Upper lobe of left lung (tissue), 6 donors: ENCODE measurements around the gene G6PC1. TPM values are rescaled to one million over a fixed set of nuclear protein-coding genes. Genes with fewer than 3 reads are reported as not detected.
A peak's percentile ranks its signal among the peaks of the same experiment; 100 is the strongest.
"Not testable (repeated sequence)": the region's sequence is repeated elsewhere in the genome, so short reads cannot be mapped to it uniquely, and the experiment has no call there.

ENCODE experiments used
- ATAC-seq, 2 donors: fragments of 200-7000 bp; cut with Tn5 transposase; one replicate each; pipeline ENCODE4 v1.9.1; 2022; ENCODE audit warnings: mild to moderate bottlenecking in 2 of 2, moderate library complexity in 2 of 2; ENCODE audit not compliant: low FRiP score in 2 of 2
- DNase-seq, 2 donors: peaks; one replicate each; pipeline ENCODE4 v3.0.0-alpha.2; 2019 to 2020
- H3K27ac ChIP-seq, 4 donors: fragments of 200-600 bp; sonication (generic); one replicate each; pipeline ENCODE4 v1.5.1; 2016 to 2019
- H3K27me3 ChIP-seq, 4 donors: fragments of 200-600 bp; sonication (generic); one replicate each; pipeline ENCODE4 v1.5.1; 2017 to 2019
- H3K36me3 ChIP-seq, 4 donors: fragments of 200-600 bp; sonication (generic); one replicate each; pipeline ENCODE4 v1.5.1; 2016 to 2019
- H3K4me1 ChIP-seq, 4 donors: fragments of 200-600 bp; sonication (generic); one replicate each; pipeline ENCODE4 v1.5.1; 2018 to 2019
- H3K4me3 ChIP-seq, 4 donors: fragments of 200-600 bp; sonication (generic); one replicate each; pipeline ENCODE4 v1.5.1; 2017 to 2019; ENCODE audit warnings: mild to moderate bottlenecking in 2 of 4, moderate library complexity in 1 of 4
- H3K9me3 ChIP-seq, 4 donors: fragments of 200-600 bp; sonication (generic); one replicate each; pipeline ENCODE4 v1.5.1; 2018 to 2019
- CTCF ChIP-seq, 6 experiments: fragments of 450-650 bp in 4 of 6; fragments of 200-600 bp in 2 of 6; sonication (generic) in 2 of 6; IDR thresholded peaks; one replicate each; pipeline ENCODE4 v1.5.1; 2016 to 2019; ENCODE audit warnings: antibody characterized with exemption in 6 of 6
- EP300 ChIP-seq, 4 donors: sonication (generic); formaldehyde crosslinking; IDR thresholded peaks; one replicate each; pipeline ENCODE4 v1.5.1; 2017; ENCODE audit warnings: antibody characterized with exemption in 4 of 4, control low read depth in 2 of 4
- POLR2A ChIP-seq, 4 donors: fragments of 450-650 bp; IDR thresholded peaks; one replicate each; pipeline ENCODE4 v1.5.1; 2016 to 2017; ENCODE audit warnings: antibody characterized with exemption in 4 of 4, mild to moderate bottlenecking in 2 of 4
- POLR2AphosphoS5 ChIP-seq, 2 donors: sonication (generic); formaldehyde crosslinking; IDR thresholded peaks; one replicate each; pipeline ENCODE4 v1.5.1; 2017; ENCODE audit warnings: antibody characterized with exemption in 2 of 2
- WGBS, 2 donors: methylation state at CpG; one replicate each; pipeline ENCODE4 v1.1.5; 2017 to 2018; 5-methylcytosine and 5-hydroxymethylcytosine counted together
- total RNA-seq, 6 donors: library from RNA; depleted of rRNA in 4 of 6; stranded (reverse); fragments of >200 nt in 4 of 6; gene quantifications; one replicate each; pipeline versions ENCODE4 v1.1.0 to v1.2.1, GENCODE V29; 2016 to 2021
- donor health status: DM: no; HTN: no; CAD: no; lungs with moderate emphysema.
- donor health status: DM: no; HTN: yes; CAD: no; lungs with severe emphysema.

G6PC1 gene
- total RNA-seq, 6 donors from 2014 or later: not detected

- no peaks in the 10 kb centered on the region for H3K27me3 ChIP-seq
- H3K4me3 ChIP-seq: no peak overlapping the region
- H3K27ac ChIP-seq: peak overlapping the region in 3 of 4 donors; percentile 48 to 70 (median 69)
- H3K36me3 ChIP-seq: no peaks in the 10 kb centered on the region
- TF ChIP-seq POLR2AphosphoS5 (IDR thresholded peaks at IDR 0.05) (no peak), EP300 (IDR thresholded peaks at IDR 0.05) (no peak)
- WGBS, 2 donors: 60 to 78% methylated on average over 7 of the region's 7 CpGs
- DNase-seq (no peak), ATAC-seq (no peak)
- no peaks in the 10 kb centered on the region for H3K9me3 ChIP-seq
- peaks cover 5 to 34% (median 10%) of the 10 kb centered on the region in 4 donors for H3K4me1 ChIP-seq
Measured at GRCh38 chr17:42865638-42866094, 34.9 kb upstream of the G6PC1 start.

- TF ChIP-seq POLR2AphosphoS5 (IDR thresholded peaks at IDR 0.05) (no peak), POLR2A (IDR thresholded peaks at IDR 0.05) (no peak), EP300 (IDR thresholded peaks at IDR 0.05) (no peak), CTCF (IDR thresholded peaks at IDR 0.05) (no peak)
- Histone ChIP-seq H3K27me3 (no peaks in the 10 kb centered on the region), H3K27ac (peak overlapping the region in 2 of 4 donors; percentile 48 to 69), H3K4me1 (peaks cover 5 to 34% (median 10%) of the 10 kb centered on the region in 4 donors), H3K36me3 (no peaks in the 10 kb centered on the region), H3K4me3 (no peak overlapping the region), H3K9me3 (peaks cover 0 to 3% (median 0%) of the 10 kb centered on the region in 4 donors)
- DNase-seq (no peak), ATAC-seq (no peak)
- 88 to 89% methylated on average over 4 of the region's 4 CpGs for WGBS, 2 donors
Measured at GRCh38 chr17:42866216-42866615, 34.4 kb upstream of the G6PC1 start.

- H3K36me3 ChIP-seq: no peaks in the 10 kb centered on the region
- no peaks in the 10 kb centered on the region for H3K27me3 ChIP-seq
- peak in 1 of 2 donors; percentile 19 for ATAC-seq
- TF ChIP-seq POLR2AphosphoS5 (IDR thresholded peaks at IDR 0.05): no peak
- peaks cover 5 to 34% (median 10%) of the 10 kb centered on the region in 4 donors for H3K4me1 ChIP-seq
- no peak for DNase-seq
- WGBS, 2 donors: 53 to 62% methylated on average over 8 to 9 of the region's 12 CpGs
- H3K4me3 ChIP-seq: no peak overlapping the region
- peak overlapping the region in 1 of 4 donors; percentile 2 for H3K27ac ChIP-seq
- peaks cover 0 to 3% (median 0%) of the 10 kb centered on the region in 4 donors for H3K9me3 ChIP-seq
Measured at GRCh38 chr17:42866631-42867575, 33.7 kb upstream of the G6PC1 start.

GRCh38 chr17:42867694-42868261, 32.8 kb upstream of the G6PC1 start:
- ATAC-seq: peak in 1 of 2 donors; percentile 10
- H3K4me3 ChIP-seq, H3K27ac ChIP-seq, H3K36me3 ChIP-seq, H3K27me3 ChIP-seq, DNase-seq, H3K9me3 ChIP-seq: not testable (repeated sequence)
- H3K4me1 ChIP-seq: peaks cover 5 to 34% (median 10%) of the 10 kb centered on the region in 4 donors
- WGBS, 2 donors: 98% methylated on average over 17 of the region's 21 CpGs; no CpG with 5 or more reads in 1 of the 2 donors

GRCh38 chr17:42868338-42868737, 32.3 kb upstream of the G6PC1 start:
- WGBS, 2 donors: 95 to 96% methylated on average over 11 of the region's 12 CpGs
- ATAC-seq: no peak
- Histone ChIP-seq H3K9me3 (peaks cover 0 to 3% (median 0%) of the 10 kb centered on the region in 4 donors), H3K27ac (no peak overlapping the region), H3K4me1 (peaks cover 5 to 33% (median 10%) of the 10 kb centered on the region in 4 donors), H3K4me3 (no peak overlapping the region), H3K27me3 (no peaks in the 10 kb centered on the region), H3K36me3 (no peaks in the 10 kb centered on the region)
- no peak for DNase-seq
- TF ChIP-seq POLR2A (IDR thresholded peaks at IDR 0.05): no peak
- no peak for TF ChIP-seq CTCF (IDR thresholded peaks at IDR 0.05)
- no peak for TF ChIP-seq EP300 (IDR thresholded peaks at IDR 0.05)
- no peak for TF ChIP-seq POLR2AphosphoS5 (IDR thresholded peaks at IDR 0.05)

- no peak for TF ChIP-seq POLR2A (IDR thresholded peaks at IDR 0.05)
- no peak for TF ChIP-seq CTCF (IDR thresholded peaks at IDR 0.05)
- no peak for TF ChIP-seq POLR2AphosphoS5 (IDR thresholded peaks at IDR 0.05)
- no peak for TF ChIP-seq EP300 (IDR thresholded peaks at IDR 0.05)
- 95 to 98% methylated on average over 4 of the region's 4 CpGs for WGBS, 2 donors
- no peak for ATAC-seq
Measured at GRCh38 chr17:42871647-42872046, 29.0 kb upstream of the G6PC1 start.

More at GRCh38 chr17:42871647-42872046, 29.0 kb upstream of the G6PC1 start:
- Histone ChIP-seq H3K4me1 (peaks cover 0 to 4% (median 0%) of the 10 kb centered on the region in 4 donors), H3K4me3 (no peak overlapping the region), H3K27me3 (no peaks in the 10 kb centered on the region), H3K27ac (no peak overlapping the region), H3K36me3 (no peaks in the 10 kb centered on the region), H3K9me3 (peaks cover 0 to 3% (median 0%) of the 10 kb centered on the region in 4 donors)
- no peak for DNase-seq
